Neural cell (in vitro differentiated cells): ENCODE measurements around the gene TMIGD3. TPM values are rescaled to one million over a fixed set of nuclear protein-coding genes. Genes with fewer than 3 reads are reported as not detected.
A peak's percentile ranks its signal among the peaks of the same experiment; 100 is the strongest.

Experiments used
- H2AFZ ChIP-seq: fragments of 200-600, 300-800 bp; sonication (generic), shearing (Covaris generic); 2 replicates; pipeline ENCODE4 v1.6.0; 2014; ENCODE audit warnings: low read depth, mild to moderate bottlenecking, antibody characterized with exemption, low read length, moderate library complexity
- H3F3A ChIP-seq: fragments of 200-600 bp; shearing (Covaris generic); 2 replicates; pipeline ENCODE4 v1.6.1; 2016; ENCODE audit warnings: mild to moderate bottlenecking, moderate library complexity, mixed read lengths, antibody characterized with exemption, low read length; ENCODE audit not compliant: insufficient read depth, poor library complexity, severe bottlenecking
- H3K27ac ChIP-seq: fragments of 200-600, 300-800 bp; sonication (generic), shearing (Covaris generic); 2 replicates; pipeline ENCODE4 v1.5.1; 2014; ENCODE audit warnings: mild to moderate bottlenecking, low read length, moderate library complexity
- H3K27me3 ChIP-seq: fragments of 300-800, 200-600 bp; sonication (generic), shearing (Covaris generic); 2 replicates; pipeline ENCODE4 v1.6.0; 2014; ENCODE audit warnings: mild to moderate bottlenecking, low read depth, low read length, moderate library complexity; ENCODE audit not compliant: insufficient read depth
- H3K36me3 ChIP-seq: fragments of 300-800, 200-600 bp; sonication (generic), shearing (Covaris generic); 2 replicates; pipeline ENCODE4 v1.5.1; 2014; ENCODE audit warnings: mild to moderate bottlenecking, antibody characterized with exemption, low read length, moderate library complexity; ENCODE audit not compliant: insufficient read depth
- H3K4me2 ChIP-seq: fragments of 300-800, 200-600 bp; sonication (generic), shearing (Covaris generic); 2 replicates; pipeline ENCODE4 v1.6.0; 2014; ENCODE audit warnings: mild to moderate bottlenecking, low read length
- H3K4me3 ChIP-seq: fragments of 300-800, 200-600 bp; sonication (generic), shearing (Covaris generic); 2 replicates; pipeline ENCODE4 v1.5.1; 2014; ENCODE audit warnings: mild to moderate bottlenecking, low read length, moderate library complexity
- H3K79me2 ChIP-seq: fragments of 200-600 bp; shearing (Covaris generic); replicated peaks from 2 replicates; pipeline ENCODE4 v1.6.0; 2014; ENCODE audit warnings: mild to moderate bottlenecking, low read length, moderate library complexity; ENCODE audit not compliant: insufficient read depth
- H3K9ac ChIP-seq: fragments of 300-800, 200-600 bp; sonication (generic), shearing (Covaris generic); 2 replicates; pipeline ENCODE4 v1.6.1; 2016; ENCODE audit warnings: mild to moderate bottlenecking, low read length, mixed read lengths
- H3K9me2 ChIP-seq: fragments of 200-600 bp; shearing (Covaris generic); 2 replicates; pipeline ENCODE4 v1.6.1; 2016; ENCODE audit warnings: mild to moderate bottlenecking, low read length, mixed read lengths; ENCODE audit not compliant: insufficient read depth
- H3K9me3 ChIP-seq: fragments of 200-600, 300-800 bp; sonication (generic), shearing (Covaris generic); 2 replicates; pipeline ENCODE4 v1.6.1; 2016; ENCODE audit warnings: mild to moderate bottlenecking, mixed run types, low read length, moderate library complexity, mixed read lengths
- H4K20me1 ChIP-seq: fragments of 200-600 bp; shearing (Covaris generic); 2 replicates; pipeline ENCODE4 v1.6.1; 2016; ENCODE audit warnings: mild to moderate bottlenecking, mixed run types; ENCODE audit not compliant: insufficient read depth
- CTCF ChIP-seq: fragments of 450-650 bp; IDR thresholded peaks from 2 replicates; pipeline ENCODE4 v1.5.1; 2014; ENCODE audit warnings: antibody characterized with exemption, mild to moderate bottlenecking, moderate library complexity; ENCODE audit not compliant: poor library complexity, severe bottlenecking
- EP300 ChIP-seq: fragments of 450-650 bp; conservative IDR thresholded peaks from 2 replicates; pipeline ENCODE4 v1.6.1; 2014; ENCODE audit warnings: antibody characterized with exemption, mild to moderate bottlenecking, moderate library complexity; ENCODE audit not compliant: poor library complexity, severe bottlenecking
- EZH2 ChIP-seq: fragments of 200-600, 300-800 bp; shearing (Covaris generic), sonication (generic); IDR thresholded peaks from 2 replicates; pipeline ENCODE4 v1.6.1; 2014; ENCODE audit warnings: antibody characterized with exemption, low read length, borderline replicate concordance, mild to moderate bottlenecking; ENCODE audit not compliant: insufficient read depth, poor library complexity, severe bottlenecking
- MXI1 ChIP-seq: fragments of 450-650 bp; conservative IDR thresholded peaks from 2 replicates; pipeline ENCODE4 v1.6.1; 2014; ENCODE audit warnings: antibody characterized with exemption, mild to moderate bottlenecking; ENCODE audit not compliant: poor library complexity, severe bottlenecking
- POLR2AphosphoS5 ChIP-seq: IDR thresholded peaks from 2 replicates; pipeline ENCODE4 v1.6.1; 2012
- RAD21 ChIP-seq: fragments of 450-650 bp; conservative IDR thresholded peaks from 2 replicates; pipeline ENCODE4 v1.6.1; 2014; ENCODE audit warnings: antibody characterized with exemption, mild to moderate bottlenecking, moderate library complexity
- REST ChIP-seq: IDR thresholded peaks from 2 replicates; pipeline ENCODE4 v1.6.1; 2012; ENCODE audit warnings: borderline replicate concordance
- SMC3 ChIP-seq: fragments of 450-650 bp; conservative IDR thresholded peaks from 2 replicates; pipeline ENCODE4 v1.6.1; 2014; ENCODE audit warnings: antibody characterized with exemption, mild to moderate bottlenecking, moderate library complexity; ENCODE audit not compliant: poor library complexity
- TAF1 ChIP-seq: IDR thresholded peaks from 2 replicates; pipeline ENCODE4 v1.6.1; 2012; ENCODE audit warnings: low read depth
- polyA plus RNA-seq: library from polyadenylated mRNA; depleted of rRNA; stranded (reverse); fragments of >200 nt; gene quantifications from 2 replicates; pipeline ENCODE4 v1.2.3, GENCODE V29; 2014

The TMIGD3 gene
- polyA plus RNA-seq, 1 donor from 2014 or later: not detected

- Histone ChIP-seq H3K9ac (no peak overlapping the region), H3K9me2 (no peaks in the 10 kb centered on the region), H4K20me1 (no peaks in the 10 kb centered on the region), H3K27ac (no peak overlapping the region), H3F3A (no peaks in the 10 kb centered on the region), H3K79me2 (no peaks in the 10 kb centered on the region), H3K4me2 (no peak overlapping the region), H3K4me3 (no peak overlapping the region), H2AFZ (no peak overlapping the region), H3K27me3 (no peaks in the 10 kb centered on the region), H3K9me3 (no peaks in the 10 kb centered on the region), H3K36me3 (no peaks in the 10 kb centered on the region)
- TF ChIP-seq CTCF (peak; percentile 46), RAD21 (no peak), TAF1 (no peak), SMC3 (peak; percentile 17)
Measured at GRCh38 chr1:111441573-111442192, 61.8 kb downstream of the TMIGD3 start.

- no peaks in the 10 kb centered on the region for H4K20me1 ChIP-seq
- H3K9me2 ChIP-seq: no peaks in the 10 kb centered on the region
- H3K9ac ChIP-seq: no peak overlapping the region
- H3K9me3 ChIP-seq: no peaks in the 10 kb centered on the region
- H3K4me3 ChIP-seq: no peak overlapping the region
- H2AFZ ChIP-seq: no peak overlapping the region
- H3K79me2 ChIP-seq: no peaks in the 10 kb centered on the region
- H3K27ac ChIP-seq: no peak overlapping the region
- no peak overlapping the region for H3K4me2 ChIP-seq
- H3K36me3 ChIP-seq: no peaks in the 10 kb centered on the region
- TF ChIP-seq SMC3: no peak
- no peak for TF ChIP-seq MXI1
- TF ChIP-seq REST: no peak
- TF ChIP-seq POLR2AphosphoS5: no peak
- no peaks in the 10 kb centered on the region for H3F3A ChIP-seq
- no peaks in the 10 kb centered on the region for H3K27me3 ChIP-seq
Measured at GRCh38 chr1:111439461-111440351, 63.7 kb downstream of the TMIGD3 start.

- H3K27me3 ChIP-seq: no peaks in the 10 kb centered on the region
- H3K4me2 ChIP-seq: no peak overlapping the region
- no peaks in the 10 kb centered on the region for H3K36me3 ChIP-seq
- no peak overlapping the region for H3K4me3 ChIP-seq
- no peak overlapping the region for H3K27ac ChIP-seq
- H3K9me2 ChIP-seq: no peaks in the 10 kb centered on the region
- no peaks in the 10 kb centered on the region for H4K20me1 ChIP-seq
- H3K79me2 ChIP-seq: no peaks in the 10 kb centered on the region
- H3F3A ChIP-seq: no peaks in the 10 kb centered on the region
- H2AFZ ChIP-seq: no peak overlapping the region
- H3K9me3 ChIP-seq: no peaks in the 10 kb centered on the region
- no peak overlapping the region for H3K9ac ChIP-seq
- TF ChIP-seq EZH2 (no peak), REST (no peak), SMC3 (no peak), EP300 (no peak), POLR2AphosphoS5 (no peak), RAD21 (no peak), TAF1 (no peak)
Measured at GRCh38 chr1:111436726-111437125, 66.7 kb downstream of the TMIGD3 start.
